ENCODE measurements around the gene DGKQ. TPM values are rescaled to one million over a fixed set of nuclear protein-coding genes. Genes with fewer than 3 reads are reported as not detected.

DGKQ gene
- total RNA-seq, 2 donors from 2014 or later = 3.1 to 4.8 TPM

DNA sequence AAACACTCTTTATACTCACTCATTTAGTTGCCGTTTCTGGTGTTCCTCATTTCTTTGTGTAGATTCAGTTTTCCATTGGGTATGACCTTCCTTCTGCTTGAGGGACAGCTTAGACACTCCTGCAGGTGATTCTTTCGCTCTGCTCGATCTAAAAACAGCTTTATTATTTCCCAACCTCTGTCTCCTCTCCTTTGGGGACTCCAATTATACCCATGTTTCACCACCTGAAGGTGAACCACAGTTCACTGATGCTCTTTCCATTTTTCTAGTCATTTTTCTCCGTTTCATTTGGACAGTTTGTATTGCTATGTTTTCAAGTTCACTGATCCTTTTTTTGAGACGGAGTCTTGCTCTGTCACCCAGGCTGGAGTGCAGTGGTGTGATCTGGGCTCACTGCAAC, 33.5 kb upstream of the DGKQ start:
- TF ChIP-seq, protein P1, sequence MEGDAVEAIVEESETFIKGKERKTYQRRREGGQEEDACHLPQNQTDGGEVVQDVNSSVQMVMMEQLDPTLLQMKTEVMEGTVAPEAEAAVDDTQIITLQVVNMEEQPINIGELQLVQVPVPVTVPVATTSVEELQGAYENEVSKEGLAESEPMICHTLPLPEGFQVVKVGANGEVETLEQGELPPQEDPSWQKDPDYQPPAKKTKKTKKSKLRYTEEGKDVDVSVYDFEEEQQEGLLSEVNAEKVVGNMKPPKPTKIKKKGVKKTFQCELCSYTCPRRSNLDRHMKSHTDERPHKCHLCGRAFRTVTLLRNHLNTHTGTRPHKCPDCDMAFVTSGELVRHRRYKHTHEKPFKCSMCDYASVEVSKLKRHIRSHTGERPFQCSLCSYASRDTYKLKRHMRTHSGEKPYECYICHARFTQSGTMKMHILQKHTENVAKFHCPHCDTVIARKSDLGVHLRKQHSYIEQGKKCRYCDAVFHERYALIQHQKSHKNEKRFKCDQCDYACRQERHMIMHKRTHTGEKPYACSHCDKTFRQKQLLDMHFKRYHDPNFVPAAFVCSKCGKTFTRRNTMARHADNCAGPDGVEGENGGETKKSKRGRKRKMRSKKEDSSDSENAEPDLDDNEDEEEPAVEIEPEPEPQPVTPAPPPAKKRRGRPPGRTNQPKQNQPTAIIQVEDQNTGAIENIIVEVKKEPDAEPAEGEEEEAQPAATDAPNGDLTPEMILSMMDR (IDR thresholded peaks at IDR 0.05) = no peak
- no peaks in the 10 kb centered on the region for H3K9me3 ChIP-seq
- H3K27me3 ChIP-seq = peaks cover 10 to 18% of the 10 kb centered on the region in 2 donors
- H3K4me3 ChIP-seq = no peak overlapping the region
- no peak overlapping the region for H3K27ac ChIP-seq
- no peak for DNase-seq (ENCODE audit: low spot score)
- H3K4me1 ChIP-seq = peaks cover 0 to 38% of the 10 kb centered on the region in 2 donors
- no peaks in the 10 kb centered on the region for H3K36me3 ChIP-seq

DNA sequence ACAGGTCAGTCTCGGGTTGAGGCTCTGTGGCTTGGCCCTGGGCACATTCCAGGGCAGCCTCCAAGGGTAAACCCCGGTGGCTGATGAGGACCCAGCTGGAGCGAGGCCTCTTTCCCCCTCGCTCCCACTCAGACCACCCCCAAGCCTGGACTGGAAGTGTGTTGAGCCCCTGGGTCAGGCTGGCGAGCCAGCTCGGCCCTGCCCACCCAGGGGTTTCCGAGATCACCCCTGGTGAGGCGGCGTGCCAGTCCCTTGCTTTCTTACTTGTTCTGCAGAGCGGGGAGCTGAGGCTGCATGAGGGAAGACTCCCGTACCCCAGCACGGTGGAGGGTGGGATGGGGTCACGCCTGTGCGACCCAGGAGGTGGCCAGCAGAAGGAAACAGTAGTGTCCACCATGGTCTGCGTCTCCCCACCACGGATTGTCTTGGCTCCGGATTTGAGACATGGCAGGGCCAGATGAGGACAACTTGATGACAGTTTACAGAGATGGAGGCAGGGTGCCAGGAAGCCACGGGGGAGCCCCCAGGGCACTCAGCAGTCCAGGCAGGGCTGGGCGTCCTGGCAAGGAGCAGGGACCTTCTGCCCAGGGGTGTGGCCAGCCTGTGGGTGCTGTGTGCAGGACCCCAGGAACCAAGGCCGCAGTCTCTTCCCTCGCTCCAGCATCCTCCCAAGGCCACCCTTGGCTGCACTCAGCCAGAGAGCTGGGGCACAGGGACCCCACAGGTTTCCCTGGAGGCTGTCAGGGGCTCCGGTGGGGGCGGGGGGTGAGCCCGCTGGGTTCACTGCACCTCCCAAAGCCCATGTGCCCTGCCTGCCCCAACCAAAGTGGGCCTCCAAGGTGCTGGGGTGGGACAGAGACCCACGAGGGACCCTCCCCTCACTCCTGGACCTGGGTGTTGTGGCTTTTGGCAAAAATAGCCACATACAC, 31.5 kb upstream of the DGKQ start:
- Histone ChIP-seq H3K36me3 (no peaks in the 10 kb centered on the region), H3K4me1 (peaks cover 0 to 27% of the 10 kb centered on the region in 2 donors), H3K27me3 (peaks cover 12 to 37% of the 10 kb centered on the region in 2 donors), H3K4me3 (no peak overlapping the region), H3K9me3 (no peaks in the 10 kb centered on the region), H3K27ac (no peak overlapping the region)
- TF ChIP-seq, protein P1 (IDR thresholded peaks at IDR 0.05) = no peak
- DNase-seq (ENCODE audit: low spot score) = no peak

DNA sequence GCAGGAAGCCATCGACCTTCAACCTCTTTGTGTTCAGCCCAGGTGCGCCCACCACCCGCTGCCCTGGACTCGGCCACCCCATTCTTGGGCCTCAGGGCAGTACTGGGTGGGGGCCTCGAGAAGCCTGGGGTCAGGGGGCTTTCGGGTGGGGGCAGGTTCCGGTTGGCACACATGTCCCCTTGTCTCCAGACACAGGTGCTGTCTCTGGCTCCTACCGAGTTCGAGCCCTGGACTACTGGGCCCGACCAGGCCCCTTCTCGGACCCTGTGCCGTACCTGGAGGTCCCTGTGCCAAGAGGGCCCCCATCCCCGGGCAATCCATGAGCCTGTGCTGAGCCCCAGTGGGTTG, 30.7 kb upstream of the DGKQ start:
- TF ChIP-seq, protein P1 (IDR thresholded peaks at IDR 0.05) = no peak
- Histone ChIP-seq H3K9me3 (no peaks in the 10 kb centered on the region), H3K27ac (no peak overlapping the region), H3K4me1 (peaks cover 0 to 24% of the 10 kb centered on the region in 2 donors), H3K4me3 (no peak overlapping the region), H3K27me3 (peaks cover 12 to 37% of the 10 kb centered on the region in 2 donors), H3K36me3 (no peaks in the 10 kb centered on the region)
- DNase-seq (ENCODE audit: low spot score) = no peak

DNA sequence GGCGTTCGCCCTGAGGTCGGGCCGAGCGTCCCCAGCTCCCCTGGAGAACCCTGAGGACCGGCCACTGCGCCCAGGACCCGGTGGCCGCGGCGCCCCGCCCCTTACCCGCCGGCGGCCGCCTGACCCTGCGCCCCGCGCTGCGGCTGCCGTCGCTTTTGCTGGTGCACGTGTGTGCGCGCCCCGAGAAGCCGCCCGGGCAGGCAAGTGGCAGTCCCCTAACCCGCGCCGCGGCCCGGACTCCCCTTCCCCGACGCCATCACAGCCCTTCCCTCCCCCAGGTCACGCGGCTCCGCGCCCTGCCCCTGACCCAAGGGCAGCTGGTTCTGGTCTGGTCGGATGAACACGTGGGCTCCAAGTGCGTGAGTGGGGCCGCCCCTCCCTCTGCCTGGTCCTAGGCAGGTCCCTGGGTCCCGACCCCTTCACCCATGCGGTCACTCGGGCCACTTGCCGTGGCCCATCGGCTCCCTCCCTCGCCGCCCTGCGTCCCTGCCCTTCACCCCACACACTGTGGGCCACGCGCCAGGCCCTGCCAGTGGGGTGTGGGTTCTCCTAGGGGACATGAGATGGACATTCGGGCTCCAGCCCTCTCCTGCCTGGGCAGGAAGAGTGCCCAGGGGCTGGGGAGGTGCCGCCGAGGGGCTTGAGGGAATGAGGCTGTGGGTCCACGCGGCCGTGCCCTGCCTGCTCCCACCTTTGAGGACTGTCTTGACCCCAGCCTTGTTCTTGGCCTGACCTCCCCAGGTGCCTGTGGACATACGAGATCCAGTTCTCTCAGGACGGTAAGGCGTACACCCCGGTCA, 30.1 kb upstream of the DGKQ start:
- Histone ChIP-seq H3K4me3 (peak overlapping the region in 1 of 2 donors; percentile 12), H3K36me3 (no peaks in the 10 kb centered on the region), H3K4me1 (peaks cover 0 to 19% of the 10 kb centered on the region in 2 donors), H3K9me3 (no peaks in the 10 kb centered on the region), H3K27ac (no peak overlapping the region), H3K27me3 (peaks cover 12 to 37% of the 10 kb centered on the region in 2 donors)
- no peak for DNase-seq (ENCODE audit: low spot score)
- TF ChIP-seq, protein P1 (IDR thresholded peaks at IDR 0.05) = no peak

DNA sequence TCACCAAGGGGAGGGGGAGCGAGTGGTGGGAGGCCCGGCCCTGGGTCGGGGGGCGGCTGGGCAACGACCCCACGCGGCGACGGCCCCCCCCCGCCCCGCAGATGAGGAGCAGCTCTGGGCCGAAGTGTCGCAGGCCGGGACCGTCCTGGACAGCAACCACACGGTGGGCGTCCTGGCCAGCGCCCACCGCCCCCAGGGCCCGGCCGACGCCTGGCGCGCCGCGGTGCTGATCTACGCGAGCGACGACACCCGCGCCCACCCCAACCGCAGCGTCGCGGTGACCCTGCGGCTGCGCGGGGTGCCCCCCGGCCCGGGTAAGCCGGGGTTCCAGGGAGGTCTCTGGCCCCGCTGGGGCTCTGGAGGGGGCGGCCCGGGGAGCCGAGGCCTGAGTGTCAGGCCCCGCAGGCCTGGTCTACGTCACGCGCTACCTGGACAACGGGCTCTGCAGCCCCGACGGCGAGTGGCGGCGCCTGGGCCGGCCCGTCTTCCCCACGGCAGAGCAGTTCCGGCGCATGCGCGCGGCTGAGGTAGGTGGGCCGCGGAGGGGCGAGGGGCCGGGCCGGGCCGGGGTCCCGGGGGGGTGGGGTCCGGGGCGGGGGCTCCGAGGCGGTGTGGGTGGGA, 29.4 kb upstream of the DGKQ start:
- peaks cover 12 to 37% of the 10 kb centered on the region in 2 donors for H3K27me3 ChIP-seq
- TF ChIP-seq, protein P1 (IDR thresholded peaks at IDR 0.05) = no peak
- H3K36me3 ChIP-seq = no peaks in the 10 kb centered on the region
- H3K4me3 ChIP-seq = peak overlapping the region in 1 of 2 donors; percentile 12
- no peak for DNase-seq (ENCODE audit: low spot score)
- H3K4me1 ChIP-seq = peaks cover 0 to 25% of the 10 kb centered on the region in 2 donors
- no peaks in the 10 kb centered on the region for H3K9me3 ChIP-seq
- no peak overlapping the region for H3K27ac ChIP-seq
